CD4-positive, CD25-positive, alpha-beta regulatory T cell (primary cell): ENCODE results near the gene MAGI1. TPM values are rescaled to one million over a fixed set of nuclear protein-coding genes. Genes with fewer than 3 reads are reported as not detected.

Experiments
- ATAC-seq, 2 donors: fragments of 150-1000 bp; cut with Tn5 transposase; one replicate each; pipeline ENCODE4 v1.10.0; 2021; ENCODE audit warnings: low read depth in 2 of 2, moderate number of reproducible peaks in 2 of 2, moderate library complexity in 1 of 2
- DNase-seq, 3 donors: peaks; one replicate each; pipeline versions ENCODE4 v3.0.0 to v3.0.0-alpha.2; 2012 to 2022; ENCODE audit warnings: mixed read lengths in 1 of 3
- H3K27ac ChIP-seq: one replicate; pipeline ENCODE4 v1.7.0; 2013; ENCODE audit warnings: mild to moderate bottlenecking, low read length; ENCODE audit not compliant: insufficient read depth, poor library complexity, severe bottlenecking
- H3K27me3 ChIP-seq: one replicate; pipeline ENCODE4 v1.7.0; 2013; ENCODE audit warnings: low read length; ENCODE audit not compliant: control insufficient read depth, insufficient read depth
- H3K36me3 ChIP-seq: one replicate; pipeline ENCODE4 v1.7.0; 2013; ENCODE audit warnings: mild to moderate bottlenecking, low read length, moderate library complexity; ENCODE audit not compliant: control insufficient read depth, insufficient read depth
- H3K4me1 ChIP-seq: 2 replicates; pipeline ENCODE4 v1.7.0; 2013; ENCODE audit warnings: mild to moderate bottlenecking, low read length; ENCODE audit not compliant: insufficient read depth, control insufficient read depth, poor library complexity, severe bottlenecking
- H3K4me3 ChIP-seq: one replicate; pipeline ENCODE4 v1.7.0; 2013; ENCODE audit warnings: low read depth, mild to moderate bottlenecking, low read length, moderate library complexity
- H3K9me3 ChIP-seq, 2 experiments: 1 replicate in 1 of 2; 2 replicates in 1 of 2; pipeline ENCODE4 v1.7.0; 2013; ENCODE audit warnings: low read length in 2 of 2, mild to moderate bottlenecking in 1 of 2, moderate library complexity in 1 of 2; ENCODE audit not compliant: control insufficient read depth in 2 of 2
- H3K27ac Mint-ChIP-seq, 3 donors: one replicate each; pipeline ENCODE4 v1.8.0; 2020 to 2022; ENCODE audit warnings: mild to moderate bottlenecking in 3 of 3, mixed read lengths in 3 of 3, moderate library complexity in 2 of 3
- H3K27me3 Mint-ChIP-seq: one replicate; pipeline ENCODE4 v1.8.0; 2022; ENCODE audit warnings: mild to moderate bottlenecking, mixed read lengths
- H3K36me3 Mint-ChIP-seq: one replicate; pipeline ENCODE4 v1.8.0; 2020; ENCODE audit warnings: mixed read lengths
- H3K4me1 Mint-ChIP-seq, 4 donors: one replicate each; pipeline ENCODE4 v1.8.0; 2020 to 2022; ENCODE audit warnings: mixed read lengths in 4 of 4, mild to moderate bottlenecking in 1 of 4
- H3K4me3 Mint-ChIP-seq, 4 donors: one replicate each; pipeline ENCODE4 v1.8.0; 2020 to 2022; ENCODE audit warnings: mild to moderate bottlenecking in 4 of 4, mixed read lengths in 4 of 4, moderate library complexity in 3 of 4
- H3K9me3 Mint-ChIP-seq, 7 donors: one replicate each; pipeline ENCODE4 v1.8.0; 2020 to 2022; ENCODE audit warnings: mixed read lengths in 7 of 7, mild to moderate bottlenecking in 3 of 7, moderate library complexity in 2 of 7
- polyA plus RNA-seq, 4 donors: library from polyadenylated mRNA; unstranded; fragments of 300-500 nt; fragmentation: Illumina TruSeq; gene quantifications; one replicate each; pipeline ENCODE4 v1.2.3, GENCODE V29; 2021
- total RNA-seq: library from RNA; stranded (reverse); gene quantifications from one replicate; pipeline ENCODE4 v1.2.3, GENCODE V29; 2022

Gene MAGI1
- total RNA-seq, result 0.44 TPM
- under 1 TPM in 3 of 4 donors, not detected in 1; 0.10 to 0.23 (median 0.15) TPM for polyA plus RNA-seq

- H3K36me3 Mint-ChIP-seq, result no peaks in the 10 kb centered on the region
- H3K9me3 Mint-ChIP-seq, result peaks cover 0 to 3% (median 0%) of the 10 kb centered on the region in 7 donors
- no peak within 1 kb of the TSS for H3K27ac Mint-ChIP-seq
- H3K27me3 Mint-ChIP-seq, result peaks cover 70% of the 10 kb centered on the region
- ATAC-seq, result no peak
- peak within 1 kb of the TSS; percentile 58 to 92 (median 84) for H3K4me3 Mint-ChIP-seq
- Histone ChIP-seq H3K9me3 (no peaks in the 10 kb centered on the region), H3K4me3 (no peak within 1 kb of the TSS), H3K36me3 (no peaks in the 10 kb centered on the region), H3K27ac (no peak within 1 kb of the TSS), H3K4me1 (no peaks in the 10 kb centered on the region), H3K27me3 (peaks cover 4% of the 10 kb centered on the region)
- H3K4me1 Mint-ChIP-seq, result peaks cover 0 to 22% (median 5%) of the 10 kb centered on the region in 4 donors
- peak in 1 of 3 donors; percentile 63 for DNase-seq
Observed at GRCh38 chr3:66038726-66039589, at the start of gene MAGI1. Gene MAGI1, minus strand, starts transcription at chr3:66038918. Its CDS starts 610 bp downstream, at chr3:66038308.

GRCh38 chr3:66083784-66084213, 45.1 kb upstream of the MAGI1 start:
- H3K36me3 ChIP-seq, result no peaks in the 10 kb centered on the region
- H3K9me3 ChIP-seq, result no peaks in the 10 kb centered on the region
- no peaks in the 10 kb centered on the region for H3K4me1 ChIP-seq
- Mint-ChIP-seq H3K4me1 (no peaks in the 10 kb centered on the region), H3K4me3 (no peak overlapping the region), H3K27ac (no peak overlapping the region), H3K9me3 (no peaks in the 10 kb centered on the region), H3K27me3 (peaks cover 11% of the 10 kb centered on the region), H3K36me3 (no peaks in the 10 kb centered on the region)
- ATAC-seq (no peak), DNase-seq (no peak)
- H3K27me3 ChIP-seq, result no peaks in the 10 kb centered on the region
- H3K4me3 ChIP-seq, result no peak overlapping the region
- H3K27ac ChIP-seq, result no peak overlapping the region

GRCh38 chr3:66083096-66083678, 44.5 kb upstream of the MAGI1 start:
- H3K4me1 Mint-ChIP-seq, result no peaks in the 10 kb centered on the region
- H3K36me3 ChIP-seq, result no peaks in the 10 kb centered on the region
- H3K9me3 ChIP-seq, result no peaks in the 10 kb centered on the region
- H3K4me3 Mint-ChIP-seq, result no peak overlapping the region
- peaks cover 11% of the 10 kb centered on the region for H3K27me3 Mint-ChIP-seq
- H3K36me3 Mint-ChIP-seq, result no peaks in the 10 kb centered on the region
- DNase-seq (no peak), ATAC-seq (no peak)
- no peak overlapping the region for H3K27ac Mint-ChIP-seq
- no peak overlapping the region for H3K27ac ChIP-seq
- no peaks in the 10 kb centered on the region for H3K27me3 ChIP-seq
- H3K4me1 ChIP-seq, result no peaks in the 10 kb centered on the region
- no peaks in the 10 kb centered on the region for H3K9me3 Mint-ChIP-seq
- no peak overlapping the region for H3K4me3 ChIP-seq

- H3K9me3 Mint-ChIP-seq, result no peaks in the 10 kb centered on the region
- no peak for ATAC-seq
- H3K9me3 ChIP-seq, result no peaks in the 10 kb centered on the region
- H3K4me3 ChIP-seq, result no peak overlapping the region
- H3K27me3 Mint-ChIP-seq, result peaks cover 11% of the 10 kb centered on the region
- no peak overlapping the region for H3K4me3 Mint-ChIP-seq
- H3K4me1 Mint-ChIP-seq, result no peaks in the 10 kb centered on the region
- no peaks in the 10 kb centered on the region for H3K4me1 ChIP-seq
- no peaks in the 10 kb centered on the region for H3K27me3 ChIP-seq
- no peak overlapping the region for H3K27ac ChIP-seq
- no peaks in the 10 kb centered on the region for H3K36me3 ChIP-seq
- no peak for DNase-seq
- no peak overlapping the region for H3K27ac Mint-ChIP-seq
- H3K36me3 Mint-ChIP-seq, result no peaks in the 10 kb centered on the region
Observed at GRCh38 chr3:66082679-66083078, 44.0 kb upstream of the MAGI1 start.

GRCh38 chr3:66080167-66080566, 41.4 kb upstream of the MAGI1 start:
- ATAC-seq (no peak), DNase-seq (no peak)
- Histone ChIP-seq H3K27me3 (no peaks in the 10 kb centered on the region), H3K4me3 (no peak overlapping the region), H3K9me3 (no peaks in the 10 kb centered on the region), H3K27ac (no peak overlapping the region), H3K36me3 (no peaks in the 10 kb centered on the region), H3K4me1 (no peaks in the 10 kb centered on the region)
- H3K9me3 Mint-ChIP-seq, result no peaks in the 10 kb centered on the region
- no peaks in the 10 kb centered on the region for H3K36me3 Mint-ChIP-seq
- no peaks in the 10 kb centered on the region for H3K4me1 Mint-ChIP-seq
- H3K27ac Mint-ChIP-seq, result no peak overlapping the region
- no peak overlapping the region for H3K4me3 Mint-ChIP-seq
- H3K27me3 Mint-ChIP-seq, result peaks cover 8% of the 10 kb centered on the region

DNA sequence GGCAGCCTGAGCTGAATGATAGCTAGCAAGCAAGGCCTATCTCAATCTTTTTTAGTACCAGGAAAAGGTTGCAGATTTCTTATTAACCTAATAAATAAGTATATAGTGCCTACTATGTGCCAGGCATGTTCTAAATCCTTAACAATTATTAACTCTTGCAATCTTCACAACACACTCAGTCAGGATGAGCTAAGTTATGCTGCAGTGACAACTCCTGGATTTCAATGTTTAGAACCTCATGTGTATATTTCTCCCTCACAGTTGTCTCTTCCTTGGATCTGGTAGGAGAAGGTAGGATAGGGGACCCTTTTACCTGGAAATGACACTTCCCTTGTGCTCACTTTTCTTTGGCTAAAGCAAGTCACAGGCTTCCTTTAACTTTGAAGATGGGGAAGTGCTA, 39.3 kb upstream of the MAGI1 start:
- Histone ChIP-seq H3K27me3 (no peaks in the 10 kb centered on the region), H3K9me3 (no peaks in the 10 kb centered on the region), H3K27ac (no peak overlapping the region), H3K4me1 (no peaks in the 10 kb centered on the region), H3K4me3 (no peak overlapping the region), H3K36me3 (no peaks in the 10 kb centered on the region)
- H3K27me3 Mint-ChIP-seq, result peaks cover 5% of the 10 kb centered on the region
- ATAC-seq (no peak), DNase-seq (no peak)
- no peak overlapping the region for H3K27ac Mint-ChIP-seq
- H3K9me3 Mint-ChIP-seq, result peaks cover 0 to 5% (median 0%) of the 10 kb centered on the region in 7 donors
- H3K4me1 Mint-ChIP-seq, result no peaks in the 10 kb centered on the region
- no peaks in the 10 kb centered on the region for H3K36me3 Mint-ChIP-seq
- no peak overlapping the region for H3K4me3 Mint-ChIP-seq

DNA sequence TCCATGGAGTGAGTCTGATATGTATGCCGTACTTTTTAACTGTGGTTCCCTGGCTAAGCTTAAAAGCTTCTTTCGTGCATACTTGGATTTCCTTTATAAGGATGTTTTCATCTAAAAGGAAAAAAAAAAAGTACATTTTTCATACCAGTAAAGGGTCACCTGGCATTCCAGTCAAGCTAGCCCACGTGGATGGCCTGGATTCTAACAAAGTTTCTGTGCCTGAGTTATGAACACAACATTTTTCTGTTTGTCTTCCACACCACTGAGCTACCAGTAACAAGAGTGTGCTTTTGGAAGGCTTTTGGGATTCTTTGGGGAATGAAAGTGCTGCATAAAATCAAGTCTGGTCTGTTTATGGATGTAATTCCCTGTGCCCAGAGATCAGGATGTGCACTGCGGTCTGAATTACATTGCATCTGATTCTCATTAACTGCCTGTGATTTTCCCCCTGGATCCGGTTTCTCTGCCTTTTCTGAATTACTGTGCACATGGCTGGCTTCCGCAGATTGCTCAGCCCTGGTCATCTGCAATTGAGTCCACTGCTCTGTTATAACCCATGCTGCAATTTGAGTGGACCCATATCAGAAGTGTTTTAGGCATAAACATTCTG, 38.2 kb upstream of the MAGI1 start:
- no peaks in the 10 kb centered on the region for H3K4me1 ChIP-seq
- H3K27ac Mint-ChIP-seq, result no peak overlapping the region
- H3K27ac ChIP-seq, result no peak overlapping the region
- H3K27me3 ChIP-seq, result no peaks in the 10 kb centered on the region
- H3K4me3 ChIP-seq, result no peak overlapping the region
- H3K36me3 ChIP-seq, result no peaks in the 10 kb centered on the region
- H3K27me3 Mint-ChIP-seq, result no peaks in the 10 kb centered on the region
- H3K9me3 Mint-ChIP-seq, result peaks cover 0 to 5% (median 0%) of the 10 kb centered on the region in 7 donors
- no peaks in the 10 kb centered on the region for H3K9me3 ChIP-seq
- no peak overlapping the region for H3K4me3 Mint-ChIP-seq
- H3K36me3 Mint-ChIP-seq, result no peaks in the 10 kb centered on the region
- ATAC-seq, result no peak
- H3K4me1 Mint-ChIP-seq, result no peaks in the 10 kb centered on the region
- no peak for DNase-seq
